HG02943 (cell line): ENCODE results near the gene RALB.

ENCODE experiments used
- ATAC-seq: cut with Tn5 transposase; IDR thresholded peaks from one replicate; pipeline ENCODE4 v1.9.1; 2021; ENCODE audit warnings: mild to moderate bottlenecking, low read depth, moderate library complexity; ENCODE audit not compliant: unreplicated experiment

The RALB gene

GRCh38 chr2:120260736-120261135 is 8.1 kb downstream of the RALB start:
- no peak for ATAC-seq

DNA sequence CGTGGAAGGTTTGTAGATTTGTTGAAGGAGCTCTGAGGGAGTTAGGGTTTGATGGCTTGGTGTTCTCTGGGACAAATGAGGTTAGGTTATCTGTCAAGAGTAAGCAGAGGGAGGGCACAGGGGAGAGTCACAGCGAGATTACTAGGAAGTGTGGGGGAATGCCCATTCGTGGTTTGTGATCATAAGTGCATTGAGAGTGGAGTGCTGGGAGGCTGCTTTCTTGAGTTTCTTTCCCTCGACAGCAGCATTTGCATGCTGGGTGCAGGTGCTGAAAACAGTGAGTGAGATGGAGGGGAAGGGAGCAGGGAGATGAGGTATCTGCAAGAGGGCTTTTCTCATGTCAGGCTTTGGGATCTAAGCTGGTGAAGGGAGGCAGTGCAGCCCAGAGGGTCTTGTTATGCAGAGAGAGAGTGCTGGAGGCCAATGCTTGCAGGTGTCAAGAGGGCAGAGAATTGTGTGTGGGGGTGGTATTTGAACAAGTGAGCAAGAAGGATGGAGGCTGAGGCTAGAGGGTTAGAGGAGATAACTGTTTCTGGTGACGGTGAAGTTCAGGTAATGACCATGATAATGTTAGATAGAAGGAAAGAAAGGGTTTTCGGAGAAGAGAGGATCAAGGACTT is 8.8 kb downstream of the RALB start:
- ATAC-seq, result no peak

DNA sequence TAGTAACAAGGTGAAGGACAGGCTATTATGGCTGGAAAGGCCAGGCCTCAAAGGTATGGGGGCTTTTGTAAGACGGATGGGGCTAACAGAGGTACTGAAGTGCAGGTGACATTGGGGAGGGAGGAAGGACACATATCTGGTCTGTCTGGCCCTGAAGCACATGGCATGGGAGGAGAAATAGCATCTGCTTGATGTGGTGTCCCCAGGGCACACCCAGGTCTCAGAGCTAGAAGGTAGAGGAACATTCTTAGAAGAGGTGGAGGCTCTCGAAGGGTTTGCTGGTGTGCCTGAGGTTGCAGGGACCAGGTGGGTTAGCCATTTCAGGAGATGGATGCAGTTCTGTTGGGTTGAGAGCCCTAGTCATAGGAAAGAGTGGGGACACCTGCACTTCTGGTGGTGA is 9.5 kb downstream of the RALB start:
- no peak for ATAC-seq

DNA sequence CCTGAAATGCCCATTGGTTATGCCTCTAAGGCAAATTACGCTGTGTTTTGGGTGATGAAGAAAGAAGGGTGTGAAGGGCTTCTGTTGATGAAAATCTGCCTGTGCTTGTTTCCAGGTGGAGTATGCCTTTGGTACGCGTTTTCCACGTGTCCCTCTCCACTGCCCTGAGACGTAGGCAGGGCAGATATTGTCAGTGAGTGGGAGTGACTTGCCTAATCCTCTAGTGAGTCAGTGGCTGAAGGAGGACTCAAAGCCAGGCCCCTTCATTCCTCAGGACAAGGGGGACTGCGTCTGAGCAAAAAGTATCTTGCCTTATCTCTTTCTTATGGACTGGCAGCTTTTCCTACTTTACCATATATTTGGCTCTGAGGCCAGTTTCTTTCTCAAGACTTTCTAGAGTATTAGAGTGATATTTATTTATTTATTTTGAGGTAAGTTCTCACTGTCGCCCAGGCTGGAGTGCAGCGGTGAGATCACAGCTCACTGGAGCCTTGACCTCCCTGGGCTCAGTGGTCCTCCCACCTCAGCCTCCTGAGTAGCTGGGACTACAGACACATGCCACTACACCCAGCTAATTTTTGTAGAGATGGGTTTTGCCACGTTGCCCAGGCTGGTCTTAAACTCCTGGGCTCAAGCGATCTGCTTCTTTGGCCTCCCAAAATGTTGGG is 10.2 kb downstream of the RALB start:
- no peak for ATAC-seq

- no peak for ATAC-seq
Measured at GRCh38 chr2:120265006-120265405, 12.4 kb downstream of the RALB start.

GRCh38 chr2:120267348-120267747 is 14.7 kb downstream of the RALB start:
- ATAC-seq, result no peak

DNA sequence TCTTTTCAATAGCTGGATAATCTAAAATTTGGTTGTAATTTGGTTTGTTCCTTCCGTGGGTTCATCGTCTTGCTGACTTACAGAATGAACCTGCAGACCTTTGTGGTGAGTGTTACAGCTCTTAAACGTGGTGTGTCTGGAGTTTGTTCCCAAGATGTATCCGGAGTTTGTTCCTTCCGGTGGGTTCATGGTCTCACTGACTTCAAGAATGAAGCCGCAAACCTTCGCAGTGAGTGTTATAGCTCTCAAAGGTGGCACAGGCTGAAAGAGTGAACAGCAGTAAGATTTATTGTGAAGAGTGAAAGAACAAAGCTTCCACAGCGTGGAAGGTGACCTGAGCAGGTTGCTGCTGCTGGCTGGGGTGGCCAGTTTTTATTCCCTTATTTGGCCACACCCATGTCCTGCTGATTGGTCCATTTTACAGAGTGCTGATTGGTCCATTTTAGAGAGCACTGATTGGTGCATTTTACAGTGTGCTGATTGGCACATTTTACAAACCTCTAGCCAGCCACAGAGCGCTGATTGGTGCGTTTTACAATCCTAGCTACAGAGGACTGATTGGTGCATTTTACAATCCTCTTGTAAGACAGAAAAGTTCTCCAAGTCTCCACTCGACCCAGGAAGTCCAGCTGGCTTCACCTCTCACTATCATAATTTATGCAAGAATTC is 16.6 kb downstream of the RALB start:
- ATAC-seq, result no peak

GRCh38 chr2:120269816-120270215 is 17.2 kb downstream of the RALB start:
- no peak for ATAC-seq

- ATAC-seq, result no peak
Measured at GRCh38 chr2:120271711-120272379, 19.2 kb downstream of the RALB start.

- no peak for ATAC-seq
Measured at GRCh38 chr2:120272763-120273481, 20.3 kb downstream of the RALB start.

- ATAC-seq, result no peak
Measured at GRCh38 chr2:120275617-120276400, 23.2 kb downstream of the RALB start.

GRCh38 chr2:120277505-120278205 is 25.0 kb downstream of the RALB start:
- no peak for ATAC-seq

GRCh38 chr2:120278901-120279300 is 26.2 kb downstream of the RALB start:
- no peak for ATAC-seq

- no peak for ATAC-seq
Measured at GRCh38 chr2:120279708-120280107, 27.1 kb downstream of the RALB start.

GRCh38 chr2:120283649-120284048 is 31.0 kb downstream of the RALB start:
- ATAC-seq, result no peak

- no peak for ATAC-seq
Measured at GRCh38 chr2:120285056-120285455, 32.4 kb downstream of the RALB start.

- peak; percentile 96 for ATAC-seq
Measured at GRCh38 chr2:120287183-120288015, 34.7 kb downstream of the RALB start.

GRCh38 chr2:120288016-120288373 is 35.3 kb downstream of the RALB start:
- no peak for ATAC-seq
